Peyer's patch (tissue), 4 donors: Measurements from ENCODE around the gene DAB1. TPM values are rescaled to one million over a fixed set of nuclear protein-coding genes. Genes with fewer than 3 reads are reported as not detected.

Experiments
- DNase-seq, 3 donors: peaks; one replicate each; pipeline ENCODE4 v3.0.0-alpha.2; 2017 to 2019
- H3K27ac ChIP-seq, 4 donors: fragments of 200-600 bp; sonication (generic); one replicate each; pipeline ENCODE4 v1.5.1; 2016 to 2019
- H3K27me3 ChIP-seq, 2 donors: fragments of 200-600 bp; sonication (generic); one replicate each; pipeline ENCODE4 v1.5.1; 2019
- H3K36me3 ChIP-seq, 3 donors: fragments of 200-600 bp; sonication (generic); one replicate each; pipeline ENCODE4 v1.5.1; 2016 to 2019
- H3K4me1 ChIP-seq, 4 donors: fragments of 200-600 bp; sonication (generic); one replicate each; pipeline ENCODE4 v1.5.1; 2016 to 2019
- H3K4me3 ChIP-seq, 4 donors: fragments of 200-600 bp; sonication (generic); 1 replicate in 3 of 4; 2 replicates in 1 of 4; pipeline ENCODE4 v1.5.1; 2016 to 2019; ENCODE audit warnings: mild to moderate bottlenecking in 1 of 4
- H3K9me3 ChIP-seq, 4 donors: fragments of 200-600 bp; sonication (generic); one replicate each; pipeline ENCODE4 v1.5.1; 2016 to 2019; ENCODE audit warnings: mild to moderate bottlenecking in 1 of 4
- POLR2A ChIP-seq, 2 donors: fragments of 450-650 bp; IDR thresholded peaks; one replicate each; pipeline ENCODE4 v1.5.1; 2017; ENCODE audit warnings: antibody characterized with exemption in 2 of 2, mild to moderate bottlenecking in 2 of 2, moderate library complexity in 2 of 2
- total RNA-seq, 4 donors: library from RNA; depleted of rRNA; stranded (reverse); fragments of >200 nt; gene quantifications; one replicate each; pipeline ENCODE4 v1.1.0, GENCODE V29; 2016
- TF ChIP-seq, protein P1 (sequence below), 6 experiments: fragments of 450-650 bp in 4 of 6; fragments of 200-600 bp in 2 of 6; sonication (generic) in 1 of 6; IDR thresholded peaks; one replicate each; pipeline ENCODE4 v1.5.1; 2017 to 2019; ENCODE audit warnings: antibody characterized with exemption in 6 of 6, mild to moderate bottlenecking in 3 of 6, moderate library complexity in 1 of 6

DAB1 gene
- total RNA-seq, 4 donors from 2014 or later = 4.1 to 75.3 (median 63.9) TPM

DNA sequence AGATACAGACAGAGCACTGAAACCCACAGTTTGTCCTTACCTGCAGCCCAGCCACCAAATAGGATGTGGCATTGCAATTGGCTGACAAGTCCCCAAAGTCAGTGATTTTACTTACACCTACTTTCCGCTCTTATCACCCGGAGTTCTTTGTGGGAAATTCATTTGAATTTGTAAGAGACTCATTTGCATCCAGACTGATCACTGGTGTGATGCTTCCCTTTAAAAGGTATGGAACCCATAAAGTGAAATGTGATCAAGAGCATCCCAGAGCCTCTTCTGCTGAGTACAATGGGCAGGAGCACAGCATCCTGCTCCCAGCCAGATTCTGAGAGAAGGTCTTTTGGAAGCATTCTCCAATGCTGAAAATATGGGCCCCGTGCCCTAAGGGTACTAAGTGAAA, 161.4 kb downstream of the DAB1 start:
- Histone ChIP-seq H3K9me3 (no peaks in the 10 kb centered on the region), H3K4me3 (no peak overlapping the region), H3K4me1 (no peaks in the 10 kb centered on the region), H3K27ac (no peak overlapping the region), H3K27me3 (no peaks in the 10 kb centered on the region), H3K36me3 (no peaks in the 10 kb centered on the region)
- TF ChIP-seq POLR2A (IDR thresholded peaks at IDR 0.05) = no peak
- TF ChIP-seq, protein P1, sequence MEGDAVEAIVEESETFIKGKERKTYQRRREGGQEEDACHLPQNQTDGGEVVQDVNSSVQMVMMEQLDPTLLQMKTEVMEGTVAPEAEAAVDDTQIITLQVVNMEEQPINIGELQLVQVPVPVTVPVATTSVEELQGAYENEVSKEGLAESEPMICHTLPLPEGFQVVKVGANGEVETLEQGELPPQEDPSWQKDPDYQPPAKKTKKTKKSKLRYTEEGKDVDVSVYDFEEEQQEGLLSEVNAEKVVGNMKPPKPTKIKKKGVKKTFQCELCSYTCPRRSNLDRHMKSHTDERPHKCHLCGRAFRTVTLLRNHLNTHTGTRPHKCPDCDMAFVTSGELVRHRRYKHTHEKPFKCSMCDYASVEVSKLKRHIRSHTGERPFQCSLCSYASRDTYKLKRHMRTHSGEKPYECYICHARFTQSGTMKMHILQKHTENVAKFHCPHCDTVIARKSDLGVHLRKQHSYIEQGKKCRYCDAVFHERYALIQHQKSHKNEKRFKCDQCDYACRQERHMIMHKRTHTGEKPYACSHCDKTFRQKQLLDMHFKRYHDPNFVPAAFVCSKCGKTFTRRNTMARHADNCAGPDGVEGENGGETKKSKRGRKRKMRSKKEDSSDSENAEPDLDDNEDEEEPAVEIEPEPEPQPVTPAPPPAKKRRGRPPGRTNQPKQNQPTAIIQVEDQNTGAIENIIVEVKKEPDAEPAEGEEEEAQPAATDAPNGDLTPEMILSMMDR (IDR thresholded peaks at IDR 0.05) = no peak
- no peak for DNase-seq

DNA sequence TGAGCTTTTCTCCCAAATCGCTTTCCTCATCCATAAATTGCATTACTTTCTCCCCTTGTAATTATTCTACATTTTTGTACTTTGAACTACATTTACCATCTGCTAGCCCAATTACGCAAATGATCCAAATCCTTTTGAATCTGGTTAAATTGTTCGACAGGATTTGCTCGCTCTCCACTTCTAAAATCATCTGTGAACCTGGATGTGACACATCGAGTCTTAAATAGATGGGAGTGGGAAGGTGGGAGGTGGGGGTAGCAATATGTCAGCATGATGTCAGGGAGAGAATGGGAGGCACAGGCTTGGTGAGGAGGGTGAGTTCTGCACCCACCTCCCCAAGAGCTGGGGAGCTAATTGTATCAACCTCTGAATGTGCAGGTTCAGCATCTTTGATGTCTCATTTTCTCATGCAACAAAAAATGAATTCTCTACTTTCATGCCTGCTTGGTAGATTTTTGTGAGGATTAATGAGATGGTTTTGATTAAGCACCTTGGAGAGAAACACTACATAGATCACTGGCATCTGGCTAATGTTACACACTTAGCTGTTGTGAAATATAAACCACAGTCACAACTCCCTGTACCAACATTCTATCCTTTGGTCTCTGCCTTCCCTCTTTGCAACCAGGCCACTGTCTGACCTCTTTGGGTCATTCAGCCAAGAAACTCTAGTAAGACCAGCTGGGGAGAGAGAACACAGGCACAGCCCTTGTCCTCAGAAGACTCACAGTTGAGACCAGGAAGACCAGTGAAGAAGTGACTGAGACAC, 165.1 kb downstream of the DAB1 start:
- Histone ChIP-seq H3K27ac (no peak overlapping the region), H3K9me3 (no peaks in the 10 kb centered on the region), H3K27me3 (no peaks in the 10 kb centered on the region), H3K36me3 (no peaks in the 10 kb centered on the region), H3K4me1 (no peaks in the 10 kb centered on the region), H3K4me3 (no peak overlapping the region)
- no peak for TF ChIP-seq POLR2A (IDR thresholded peaks at IDR 0.05)
- TF ChIP-seq, protein P1 (IDR thresholded peaks at IDR 0.05) = no peak
- DNase-seq = no peak

DNA sequence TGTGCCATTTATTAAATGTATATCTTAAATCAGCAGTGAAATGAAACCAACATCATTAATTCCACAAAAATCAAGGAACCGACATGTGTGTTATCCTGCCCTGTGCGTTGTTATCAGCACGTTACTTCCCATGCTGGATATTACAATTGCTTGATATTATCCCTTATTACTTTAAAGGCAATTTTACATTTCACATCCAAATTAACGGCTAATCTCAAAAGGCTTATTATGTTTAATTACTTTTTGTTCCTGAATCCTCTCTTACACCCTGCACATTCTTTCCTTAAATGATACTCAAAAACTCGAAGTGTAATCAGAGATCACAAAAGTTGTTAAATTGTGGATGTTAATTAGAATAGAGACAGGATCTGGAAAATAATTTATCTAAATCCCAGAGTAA, 167.9 kb downstream of the DAB1 start:
- Histone ChIP-seq H3K36me3 (no peaks in the 10 kb centered on the region), H3K4me3 (no peak overlapping the region), H3K27ac (no peak overlapping the region), H3K27me3 (no peaks in the 10 kb centered on the region), H3K9me3 (no peaks in the 10 kb centered on the region), H3K4me1 (no peaks in the 10 kb centered on the region)
- TF ChIP-seq POLR2A (IDR thresholded peaks at IDR 0.05) = no peak
- TF ChIP-seq, protein P1 (IDR thresholded peaks at IDR 0.05) = no peak
- no peak for DNase-seq

DNA sequence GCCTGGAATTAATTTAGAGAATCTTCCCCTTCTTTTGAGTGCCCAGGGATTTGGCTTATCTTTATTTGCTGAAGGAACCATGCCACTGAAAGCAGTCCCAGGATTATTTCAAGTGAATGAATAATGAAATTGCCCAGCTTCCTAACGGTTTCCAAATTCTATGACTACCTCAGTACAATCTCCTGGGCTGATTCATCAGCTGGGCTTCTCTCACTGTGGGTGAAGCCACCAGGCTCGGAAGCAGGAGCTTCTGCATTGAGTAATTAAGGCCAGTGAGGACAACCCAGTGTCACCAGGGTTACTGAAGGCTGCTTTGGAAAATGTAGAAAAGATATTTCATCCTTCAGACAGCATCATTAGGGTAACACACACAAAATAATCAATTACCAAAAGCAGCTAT, 169.8 kb downstream of the DAB1 start:
- Histone ChIP-seq H3K27ac (no peak overlapping the region), H3K4me1 (no peaks in the 10 kb centered on the region), H3K27me3 (no peaks in the 10 kb centered on the region), H3K9me3 (no peaks in the 10 kb centered on the region), H3K36me3 (no peaks in the 10 kb centered on the region), H3K4me3 (no peak overlapping the region)
- DNase-seq = no peak
- no peak for TF ChIP-seq POLR2A (IDR thresholded peaks at IDR 0.05)
- TF ChIP-seq, protein P1 (IDR thresholded peaks at IDR 0.05) = no peak

DNA sequence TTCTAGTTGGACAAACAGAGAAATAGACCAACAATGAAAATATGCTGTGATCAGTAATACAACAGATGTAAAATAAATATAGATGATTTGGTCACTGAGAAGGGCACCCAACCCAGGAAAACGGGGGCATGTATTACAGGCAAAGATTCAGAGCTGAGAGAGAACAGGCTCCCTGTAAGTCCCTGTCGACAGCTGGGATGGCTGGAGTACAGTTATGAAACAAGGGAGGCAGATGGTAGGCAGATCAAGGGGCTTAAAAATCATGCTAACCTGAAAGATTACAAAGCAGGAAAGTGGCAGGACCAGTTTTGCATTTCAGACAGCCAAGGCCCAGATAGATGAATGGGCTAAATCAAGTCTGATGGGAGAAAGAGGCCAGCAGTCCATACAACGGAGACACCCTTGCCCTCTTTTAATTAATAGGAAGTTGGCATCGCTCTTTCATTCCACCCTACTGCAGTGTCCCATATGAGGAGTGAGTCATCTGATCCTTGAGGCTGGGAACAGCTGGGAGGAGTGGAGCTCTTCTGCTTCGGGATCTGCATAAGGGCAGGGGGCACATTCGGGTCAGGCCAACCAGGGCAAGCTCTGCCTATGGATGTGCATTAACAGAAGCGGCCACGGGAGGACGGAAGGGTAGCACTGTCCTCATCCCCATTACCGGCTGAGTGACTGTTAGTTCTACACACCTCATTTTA, 171.1 kb downstream of the DAB1 start:
- no peak for DNase-seq
- Histone ChIP-seq H3K27me3 (no peaks in the 10 kb centered on the region), H3K4me1 (no peaks in the 10 kb centered on the region), H3K4me3 (no peak overlapping the region), H3K27ac (no peak overlapping the region), H3K36me3 (no peaks in the 10 kb centered on the region), H3K9me3 (no peaks in the 10 kb centered on the region)
- TF ChIP-seq POLR2A (IDR thresholded peaks at IDR 0.05) = no peak
- TF ChIP-seq, protein P1 (IDR thresholded peaks at IDR 0.05) = no peak
